ENCODE results near the gene SDK1. TPM values are rescaled to one million over a fixed set of nuclear protein-coding genes. Genes with fewer than 3 reads are reported as not detected.

The SDK1 gene
- total RNA-seq, 2 experiments from 2014 or later: 0.25 to 0.78 TPM

DNA sequence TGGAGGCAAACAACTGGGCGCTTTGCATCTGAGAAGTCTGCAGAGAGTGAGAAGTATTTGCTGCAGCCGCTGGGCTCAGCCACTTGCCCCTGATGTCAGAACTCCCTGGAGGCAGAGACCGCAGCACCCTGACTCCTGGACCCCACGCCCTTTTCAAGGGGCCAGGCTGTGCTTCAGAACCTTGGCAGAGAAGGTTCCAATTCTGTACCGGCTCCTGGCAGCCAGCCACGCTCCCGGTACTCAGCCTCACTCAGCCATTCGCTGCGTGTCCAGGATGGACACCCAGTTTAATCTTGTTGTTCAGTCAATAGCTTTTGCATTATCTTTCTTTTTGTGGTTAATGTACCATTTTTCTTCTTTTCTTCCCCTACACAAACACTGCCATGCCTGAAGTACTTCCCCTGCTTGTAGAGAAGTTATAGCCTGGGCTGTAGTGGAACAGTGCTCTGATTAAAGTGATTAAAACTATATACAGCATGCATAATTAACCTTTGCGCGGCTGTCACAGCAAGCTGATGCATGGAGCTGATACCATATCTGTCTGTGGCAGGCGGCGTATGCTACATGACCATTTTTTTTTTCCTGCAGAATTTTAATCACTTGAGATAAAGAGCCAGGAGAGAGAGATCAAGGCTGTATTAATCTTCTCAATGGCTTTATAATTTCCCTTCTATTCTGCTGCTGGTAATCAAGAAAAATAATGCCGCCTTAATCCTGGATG, 578.5 kb downstream of the SDK1 start:
- no peak for ATAC-seq
- Mint-ChIP-seq H3K27ac (no peak overlapping the region), H3K4me3 (no peak overlapping the region), H3K27me3 (peaks cover 9% of the 10 kb centered on the region), H3K4me1 (ENCODE audit: low read depth) (no peaks in the 10 kb centered on the region), H3K9me3 (no peaks in the 10 kb centered on the region), H3K36me3 (ENCODE audit: low read depth) (no peaks in the 10 kb centered on the region)
- TF ChIP-seq, protein P1, sequence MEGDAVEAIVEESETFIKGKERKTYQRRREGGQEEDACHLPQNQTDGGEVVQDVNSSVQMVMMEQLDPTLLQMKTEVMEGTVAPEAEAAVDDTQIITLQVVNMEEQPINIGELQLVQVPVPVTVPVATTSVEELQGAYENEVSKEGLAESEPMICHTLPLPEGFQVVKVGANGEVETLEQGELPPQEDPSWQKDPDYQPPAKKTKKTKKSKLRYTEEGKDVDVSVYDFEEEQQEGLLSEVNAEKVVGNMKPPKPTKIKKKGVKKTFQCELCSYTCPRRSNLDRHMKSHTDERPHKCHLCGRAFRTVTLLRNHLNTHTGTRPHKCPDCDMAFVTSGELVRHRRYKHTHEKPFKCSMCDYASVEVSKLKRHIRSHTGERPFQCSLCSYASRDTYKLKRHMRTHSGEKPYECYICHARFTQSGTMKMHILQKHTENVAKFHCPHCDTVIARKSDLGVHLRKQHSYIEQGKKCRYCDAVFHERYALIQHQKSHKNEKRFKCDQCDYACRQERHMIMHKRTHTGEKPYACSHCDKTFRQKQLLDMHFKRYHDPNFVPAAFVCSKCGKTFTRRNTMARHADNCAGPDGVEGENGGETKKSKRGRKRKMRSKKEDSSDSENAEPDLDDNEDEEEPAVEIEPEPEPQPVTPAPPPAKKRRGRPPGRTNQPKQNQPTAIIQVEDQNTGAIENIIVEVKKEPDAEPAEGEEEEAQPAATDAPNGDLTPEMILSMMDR (IDR thresholded peaks at IDR 0.05): no peak
- no peak for DNase-seq
- intact Hi-C loops (cut with micrococcal nuclease): no loop called here
- ChIA-PET CTCF (interaction anchor here (1.0 kb wide), 1 partner anchor 18 kb away, joined by 4 read pairs; no protein-coding TSS in a partner anchor), POLR2A (interaction anchor here (0.6 to 0.7 kb wide), 2 partner anchors 18 to 556 kb away, joined by 3 read pairs; no protein-coding TSS in a partner anchor)

DNA sequence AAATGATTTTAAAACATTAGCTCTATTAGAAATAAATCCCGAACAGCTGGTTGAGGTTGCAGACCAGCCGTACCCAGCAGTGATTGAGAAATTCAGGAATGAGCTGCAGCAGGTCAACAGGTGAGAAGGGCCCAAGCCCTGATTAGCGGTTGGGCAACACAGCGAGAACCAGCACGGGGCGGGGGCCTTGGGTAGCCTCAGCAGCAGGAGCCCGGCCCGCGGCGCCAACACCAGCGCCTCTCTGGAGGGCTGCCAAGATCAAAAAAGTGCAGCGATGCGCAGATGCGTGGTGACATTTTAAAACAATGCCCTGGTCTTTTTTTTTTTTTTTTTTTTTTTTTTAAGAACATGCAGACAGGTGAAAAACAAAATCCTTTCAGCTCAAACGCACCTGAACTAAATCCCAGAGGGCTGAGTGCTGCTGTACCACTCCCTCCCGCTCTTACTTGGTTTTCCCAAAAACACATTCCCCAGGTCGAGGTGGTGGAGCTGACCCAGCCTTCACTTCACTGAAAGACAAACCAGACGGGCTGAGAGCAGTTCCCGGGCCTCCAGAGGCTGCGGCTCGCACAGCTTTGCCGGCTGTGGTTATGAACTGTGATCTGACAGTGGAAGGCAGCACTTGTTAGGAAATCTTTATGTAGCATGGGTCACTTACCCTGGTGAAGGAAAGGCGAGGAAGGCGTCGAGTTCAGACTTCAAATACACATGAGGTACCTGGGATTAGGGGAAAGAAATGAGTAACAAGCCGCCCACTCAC, 579.4 kb downstream of the SDK1 start:
- H3K4me3 Mint-ChIP-seq: no peak overlapping the region
- POLR2A ChIA-PET: no interaction called here
- no peaks in the 10 kb centered on the region for H3K36me3 Mint-ChIP-seq (ENCODE audit: low read depth)
- TF ChIP-seq, protein P1 (IDR thresholded peaks at IDR 0.05): no peak
- ATAC-seq (no peak), DNase-seq (no peak)
- intact Hi-C loops (cut with micrococcal nuclease): no loop called here
- CTCF ChIA-PET: interaction anchor here (1.0 kb wide), 1 partner anchor 17 kb away, joined by 4 read pairs; no protein-coding TSS in a partner anchor
- no peak overlapping the region for H3K27ac Mint-ChIP-seq
- no peaks in the 10 kb centered on the region for H3K9me3 Mint-ChIP-seq
- H3K4me1 Mint-ChIP-seq (ENCODE audit: low read depth): no peaks in the 10 kb centered on the region
- peaks cover 6% of the 10 kb centered on the region for H3K27me3 Mint-ChIP-seq

DNA sequence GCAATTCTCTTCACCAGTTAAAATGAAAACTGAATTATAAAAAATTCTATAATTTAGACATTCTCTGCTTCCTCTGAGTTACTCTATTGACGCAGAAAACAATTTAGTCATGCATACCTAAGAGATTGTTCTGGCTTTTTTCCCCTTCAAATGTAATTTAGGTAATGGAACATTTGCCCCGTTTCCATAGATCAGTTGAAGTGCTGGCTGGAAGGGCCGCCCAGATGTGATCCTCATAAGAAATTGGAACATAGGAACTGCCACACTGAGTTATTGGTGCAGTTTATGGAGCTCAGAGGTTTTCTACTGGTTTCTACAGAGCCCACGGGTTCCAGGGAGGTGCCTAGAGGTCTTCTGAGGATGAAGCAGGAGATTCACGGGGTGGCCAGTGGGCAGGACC, 581.7 kb downstream of the SDK1 start:
- POLR2A ChIA-PET: no interaction called here
- TF ChIP-seq, protein P1 (IDR thresholded peaks at IDR 0.05): no peak
- Mint-ChIP-seq H3K4me3 (no peak overlapping the region), H3K9me3 (no peaks in the 10 kb centered on the region), H3K27me3 (peaks cover 5% of the 10 kb centered on the region), H3K36me3 (ENCODE audit: low read depth) (no peaks in the 10 kb centered on the region), H3K27ac (no peak overlapping the region), H3K4me1 (ENCODE audit: low read depth) (no peaks in the 10 kb centered on the region)
- intact Hi-C loops (cut with micrococcal nuclease): no loop called here
- ATAC-seq (no peak), DNase-seq (no peak)
- CTCF ChIA-PET: no interaction called here

DNA sequence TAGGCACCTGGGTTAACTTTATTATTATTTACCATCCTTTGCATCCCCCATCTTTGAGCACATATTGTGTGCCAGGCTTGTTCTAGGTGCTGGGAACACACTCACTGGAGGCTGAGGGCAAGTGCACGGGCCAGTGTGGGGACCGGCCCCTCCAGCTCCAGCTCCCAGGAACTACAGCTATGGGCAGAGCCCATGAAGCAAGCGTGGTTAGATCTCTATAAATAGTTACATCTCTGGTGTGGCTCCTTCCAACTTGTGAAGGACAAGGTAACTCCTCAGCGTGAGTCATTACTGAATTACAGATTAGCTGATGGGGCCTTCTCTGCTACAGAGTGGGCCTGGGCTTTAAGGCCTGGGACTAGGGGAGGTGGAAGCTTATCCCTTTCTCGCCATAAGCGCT, 583.5 kb downstream of the SDK1 start:
- intact Hi-C loops (cut with micrococcal nuclease): no loop called here
- ChIA-PET POLR2A (no interaction called here), CTCF (no interaction called here)
- no peak overlapping the region for H3K27ac Mint-ChIP-seq
- H3K4me1 Mint-ChIP-seq (ENCODE audit: low read depth): no peaks in the 10 kb centered on the region
- TF ChIP-seq, protein P1 (IDR thresholded peaks at IDR 0.05): no peak
- no peaks in the 10 kb centered on the region for H3K9me3 Mint-ChIP-seq
- no peak for ATAC-seq
- no peak overlapping the region for H3K4me3 Mint-ChIP-seq
- no peaks in the 10 kb centered on the region for H3K36me3 Mint-ChIP-seq (ENCODE audit: low read depth)
- H3K27me3 Mint-ChIP-seq: peaks cover 5% of the 10 kb centered on the region
- DNase-seq: no peak

Measured in activated CD8-positive, alpha-beta T cell treated with anti-CD3 and anti-CD28 coated beads for 36 hours (primary cell).